Fibroblast of upper back skin (primary cell): ENCODE results near the gene NPRL2.
A peak's percentile ranks its signal among the peaks of the same experiment; 100 is the strongest.
"Not testable (repeated sequence)": the region's sequence is repeated elsewhere in the genome, so short reads cannot be mapped to it uniquely, and the experiment has no call there.

Experiments used
- DNase-seq: peaks from one replicate; pipeline ENCODE4 v3.0.0-alpha.2; 2013

NPRL2 gene

DNA sequence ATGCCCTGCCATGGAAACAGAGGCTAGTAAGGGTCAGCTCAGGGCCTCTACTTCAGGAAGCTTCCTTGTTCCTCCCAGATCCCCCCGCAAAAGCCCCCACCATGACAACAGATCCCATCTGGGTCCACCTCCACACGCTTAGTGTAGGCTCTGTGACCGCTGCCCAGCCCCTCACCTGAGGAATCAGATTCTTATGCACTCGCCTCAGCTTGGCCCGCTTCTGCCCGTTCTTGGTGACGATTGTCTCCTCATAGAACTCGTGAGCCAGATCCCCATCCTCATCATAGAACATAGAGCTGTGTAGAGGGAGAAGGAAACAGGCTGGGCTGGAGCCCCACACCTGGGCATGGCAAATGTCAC lies 24.4 kb downstream of the NPRL2 start:
- no peak for DNase-seq

DNA sequence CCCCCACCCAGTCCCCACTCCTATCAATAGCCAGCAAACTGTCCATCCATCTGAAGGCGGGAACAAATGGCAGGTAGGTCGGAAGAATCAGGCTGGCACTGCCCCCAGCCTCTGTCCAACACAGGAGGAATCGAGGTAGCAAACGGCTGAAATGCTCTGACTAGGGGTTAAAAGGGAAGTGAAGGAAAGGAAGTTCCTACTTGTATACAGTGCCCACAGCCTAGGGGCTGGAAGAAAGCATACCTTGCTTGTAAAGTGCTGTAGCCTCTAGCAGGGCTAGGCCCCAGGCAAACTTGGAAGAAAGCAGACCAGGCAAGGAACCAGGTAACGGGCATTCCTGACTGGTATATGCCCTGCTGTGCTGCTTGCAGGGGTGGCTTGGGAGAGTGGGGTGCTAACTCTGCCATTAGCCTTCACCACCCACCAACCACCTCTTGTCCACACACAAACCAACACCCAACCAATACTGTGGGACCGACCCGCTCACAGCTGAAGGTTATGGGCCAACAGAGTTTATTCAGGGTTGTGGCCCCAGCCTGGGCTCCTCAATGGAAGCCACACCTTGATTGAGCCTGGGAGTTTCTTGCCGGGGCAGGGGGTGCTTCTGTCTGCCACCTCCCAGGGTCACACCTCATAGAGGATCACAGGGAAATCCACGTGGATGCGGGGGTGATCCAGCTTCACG lies 24.9 kb downstream of the NPRL2 start:
- DNase-seq: no peak

DNA sequence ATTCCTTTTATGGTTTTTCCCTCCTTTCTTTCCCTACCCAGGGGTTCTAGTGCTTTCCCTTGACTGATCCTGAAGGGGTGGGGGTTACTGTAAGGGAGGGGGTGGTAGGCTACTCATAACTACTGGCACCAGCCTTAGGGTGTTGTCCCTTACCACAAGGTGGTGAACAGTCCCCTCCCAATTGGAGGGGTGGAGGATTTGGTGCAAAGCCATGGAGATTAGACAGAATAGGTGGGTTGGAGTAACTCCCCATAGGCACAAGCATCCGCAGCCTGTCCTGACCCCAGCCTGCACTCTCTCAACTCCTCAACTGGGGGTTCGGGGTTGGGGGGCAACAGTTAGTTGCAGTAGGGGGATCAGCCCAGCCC lies 25.5 kb downstream of the NPRL2 start:
- no peak for DNase-seq

DNA sequence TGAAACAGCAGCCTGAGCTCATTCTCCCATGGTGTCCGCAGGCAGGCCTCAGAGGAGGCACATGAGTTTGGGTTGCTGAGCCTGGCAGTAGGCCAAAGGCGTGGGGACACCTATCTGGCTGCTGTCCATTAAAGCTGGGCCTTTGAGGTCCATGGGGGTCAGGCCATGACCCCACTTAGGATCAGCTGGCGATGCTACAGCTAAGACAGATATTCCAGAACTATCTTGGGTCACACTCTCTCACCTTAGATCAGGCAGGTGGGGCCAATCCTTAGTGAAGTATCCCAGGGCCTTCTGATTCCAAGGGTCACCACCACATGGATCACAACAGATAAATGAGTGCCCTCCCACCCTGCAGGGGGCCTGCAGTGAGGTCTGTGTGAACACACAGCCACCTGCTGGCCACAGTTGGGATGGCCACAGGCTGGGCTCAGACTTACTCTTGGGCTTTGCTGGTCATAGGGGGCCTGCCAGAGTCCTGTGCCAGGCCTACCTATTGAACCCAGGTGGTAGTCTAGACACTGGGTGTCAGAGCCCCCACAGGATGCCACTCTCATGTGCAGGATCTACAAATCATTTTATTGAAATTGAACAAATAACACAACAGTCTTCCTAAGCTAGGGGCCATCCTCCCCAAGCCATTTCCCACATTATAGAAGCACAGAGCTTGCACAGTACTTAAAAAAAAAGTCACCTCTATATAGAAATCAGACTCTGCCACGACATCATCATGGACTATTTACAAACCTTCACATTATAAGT lies 26.0 kb downstream of the NPRL2 start:
- DNase-seq: peak; percentile 65

DNA sequence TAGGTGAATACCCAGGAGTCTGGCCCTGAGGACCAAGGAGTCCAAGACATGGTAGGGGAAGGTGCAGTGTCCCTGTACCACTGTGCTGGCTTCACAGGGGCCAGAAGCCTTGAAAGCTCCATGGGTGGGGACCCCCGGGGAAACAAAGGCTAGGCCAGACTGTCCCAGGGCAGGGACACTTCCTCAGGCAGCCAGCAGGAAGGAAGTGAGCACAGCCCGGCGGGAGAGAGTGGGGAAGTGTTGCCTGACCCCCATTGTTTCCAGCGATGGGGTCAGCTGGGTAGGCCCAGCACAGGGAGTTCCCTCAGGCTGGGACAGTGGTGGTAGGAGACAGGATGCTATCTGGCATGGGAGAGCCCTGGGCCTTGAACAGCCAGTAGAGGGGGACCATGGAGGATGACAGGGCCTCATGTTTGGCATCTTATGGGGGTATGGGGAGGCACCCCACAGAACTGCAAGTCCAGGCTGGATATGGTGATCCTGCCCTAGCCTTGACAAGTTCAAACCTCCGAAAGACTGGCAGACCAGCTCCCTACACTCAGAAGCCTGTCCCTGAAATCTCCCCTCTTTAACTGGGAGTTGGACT lies 26.9 kb downstream of the NPRL2 start:
- DNase-seq: no peak

DNA sequence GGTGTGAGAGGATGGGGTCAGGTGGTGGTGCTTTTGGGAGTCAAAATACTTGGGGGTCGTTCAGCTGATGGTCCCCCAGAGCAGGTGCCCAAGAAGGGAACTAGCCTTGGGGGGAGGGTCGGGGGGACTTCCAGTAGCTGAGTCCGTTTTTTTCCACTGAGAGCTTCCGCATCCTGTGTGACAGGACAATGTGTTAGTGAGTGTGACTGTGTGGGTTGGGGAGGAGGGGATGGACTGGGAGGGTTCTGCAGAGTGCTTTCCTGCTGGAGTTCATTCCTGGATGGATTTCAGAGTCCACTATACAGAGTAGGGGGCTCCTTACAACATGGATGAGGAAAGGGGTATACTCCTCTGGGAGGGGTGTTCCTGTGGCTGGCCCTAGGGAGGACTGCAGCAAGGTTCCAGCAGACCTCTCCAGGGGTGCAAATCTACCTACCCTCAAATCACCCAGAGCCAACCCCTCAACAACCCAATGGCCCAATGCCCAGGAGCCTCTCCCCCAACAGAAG lies 27.4 kb downstream of the NPRL2 start:
- DNase-seq: no peak

DNA sequence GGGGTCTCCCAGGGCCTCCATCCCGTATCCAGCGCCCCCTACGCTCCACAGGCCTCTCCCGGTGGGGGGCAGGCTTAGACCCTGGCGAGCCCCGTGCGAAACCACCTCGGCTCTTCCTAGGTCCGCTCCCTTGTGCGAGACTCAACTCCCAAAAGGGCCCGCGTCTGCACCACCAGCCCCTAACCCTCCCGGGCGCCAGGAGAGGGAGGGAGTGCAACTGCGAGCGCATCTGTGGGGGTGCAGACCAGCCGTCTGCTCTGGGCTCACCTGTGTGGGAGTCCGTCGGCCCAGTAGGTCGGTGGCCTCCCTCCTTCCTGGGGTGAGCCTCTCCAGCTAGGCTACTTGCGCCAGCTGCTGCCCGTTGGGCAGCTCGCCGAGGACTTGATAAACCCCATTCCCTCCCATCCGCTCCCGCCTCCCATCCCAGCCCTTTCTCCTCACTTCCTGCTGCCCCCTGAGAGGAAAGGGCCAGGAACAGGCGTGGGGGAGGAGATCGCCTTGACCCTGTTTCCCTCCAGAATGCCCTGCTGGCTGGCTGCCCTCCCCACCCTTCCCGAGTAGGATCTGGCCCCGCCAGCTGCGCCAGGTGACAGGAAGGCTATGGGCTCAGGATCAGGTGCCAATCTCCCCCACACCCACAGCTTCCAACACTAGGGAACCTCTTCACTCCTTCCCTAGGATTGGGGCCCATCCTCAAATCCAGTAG lies 28.0 kb downstream of the NPRL2 start, which contains the start of gene HYAL2:
HYAL2 (minus strand) TSS at position 360 of the 706 bp plus-strand sequence. CDS start 2,256 bp downstream, outside the sequence.
- no peak for DNase-seq

DNA sequence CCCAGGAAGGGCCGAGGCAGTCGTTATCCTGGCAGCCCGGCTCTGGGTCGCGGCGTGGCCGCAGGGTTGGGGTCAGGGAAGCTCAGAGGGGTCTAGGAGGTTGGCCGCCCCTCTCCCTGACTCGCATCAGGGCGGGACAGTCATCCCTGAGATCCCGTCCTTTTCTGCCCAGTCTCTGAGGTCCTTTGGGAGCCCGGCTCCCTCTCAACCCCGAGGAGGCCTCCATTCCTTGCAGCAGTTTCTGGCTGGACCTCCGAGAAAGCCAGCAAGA lies 28.5 kb downstream of the NPRL2 start:
- no peak for DNase-seq

DNA sequence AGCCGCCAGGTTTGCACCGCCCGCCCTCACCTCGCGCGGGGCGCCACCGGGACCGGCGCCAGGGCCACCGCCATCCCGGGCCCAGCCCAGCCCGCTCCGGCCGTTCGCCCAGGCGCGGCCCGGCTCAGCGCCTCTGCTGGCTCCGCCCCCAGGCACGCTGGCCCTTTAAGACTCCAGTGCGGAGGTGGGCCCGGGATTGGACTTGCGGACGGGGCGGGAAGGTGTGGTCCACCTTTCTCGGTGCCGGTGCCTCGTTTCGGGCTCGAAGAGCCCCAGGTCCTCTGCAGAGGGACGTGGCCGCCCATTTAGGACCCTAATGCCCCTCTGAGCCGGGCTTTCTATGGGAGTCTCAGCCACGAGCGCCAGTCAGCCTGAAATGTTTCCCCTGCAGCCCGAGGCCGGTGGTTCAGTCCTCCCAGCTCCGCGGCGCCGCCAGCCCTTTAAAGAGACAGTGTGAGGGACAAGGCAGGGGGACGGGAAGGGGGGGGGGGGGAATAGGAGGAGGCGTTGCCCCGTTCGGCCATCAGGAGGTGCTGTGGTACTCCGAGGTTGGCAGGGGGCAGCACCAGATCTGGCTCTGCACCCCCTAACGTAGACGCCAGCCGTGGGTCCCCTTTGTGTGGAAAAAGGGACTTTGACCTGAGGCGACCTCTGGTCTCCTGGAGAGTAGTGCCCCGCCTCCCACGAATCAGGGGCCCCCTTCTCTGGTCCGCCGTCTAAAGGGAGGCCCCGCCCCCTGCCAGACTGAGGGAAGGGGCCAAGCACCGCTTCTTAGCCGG lies 29.1 kb downstream of the NPRL2 start:
- DNase-seq: peak; percentile 88

DNA sequence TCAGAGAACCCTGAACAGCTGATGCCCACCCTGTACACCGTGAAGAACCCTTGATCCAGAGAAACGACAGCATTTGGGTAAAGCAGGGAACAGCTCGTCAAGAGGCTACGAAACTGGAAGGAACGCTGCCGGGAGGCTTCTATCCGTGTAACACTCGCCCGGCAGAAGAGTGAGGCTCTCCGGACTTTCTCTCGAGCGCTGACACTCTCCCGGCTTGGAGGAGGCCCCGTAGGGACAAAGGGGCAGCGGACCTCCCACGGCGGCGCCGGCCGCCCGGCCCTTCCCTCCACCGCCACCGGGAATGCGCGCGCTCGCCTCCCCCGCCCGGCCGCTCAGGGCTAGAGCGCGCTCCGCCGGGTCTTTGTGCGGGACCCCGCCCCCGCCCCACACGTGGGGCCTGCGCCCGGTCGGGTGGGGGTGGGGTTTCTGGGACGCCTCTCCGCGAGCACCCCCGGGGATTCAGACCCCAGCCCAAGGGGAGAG lies 29.7 kb downstream of the NPRL2 start:
- peak; percentile 66 for DNase-seq

DNA sequence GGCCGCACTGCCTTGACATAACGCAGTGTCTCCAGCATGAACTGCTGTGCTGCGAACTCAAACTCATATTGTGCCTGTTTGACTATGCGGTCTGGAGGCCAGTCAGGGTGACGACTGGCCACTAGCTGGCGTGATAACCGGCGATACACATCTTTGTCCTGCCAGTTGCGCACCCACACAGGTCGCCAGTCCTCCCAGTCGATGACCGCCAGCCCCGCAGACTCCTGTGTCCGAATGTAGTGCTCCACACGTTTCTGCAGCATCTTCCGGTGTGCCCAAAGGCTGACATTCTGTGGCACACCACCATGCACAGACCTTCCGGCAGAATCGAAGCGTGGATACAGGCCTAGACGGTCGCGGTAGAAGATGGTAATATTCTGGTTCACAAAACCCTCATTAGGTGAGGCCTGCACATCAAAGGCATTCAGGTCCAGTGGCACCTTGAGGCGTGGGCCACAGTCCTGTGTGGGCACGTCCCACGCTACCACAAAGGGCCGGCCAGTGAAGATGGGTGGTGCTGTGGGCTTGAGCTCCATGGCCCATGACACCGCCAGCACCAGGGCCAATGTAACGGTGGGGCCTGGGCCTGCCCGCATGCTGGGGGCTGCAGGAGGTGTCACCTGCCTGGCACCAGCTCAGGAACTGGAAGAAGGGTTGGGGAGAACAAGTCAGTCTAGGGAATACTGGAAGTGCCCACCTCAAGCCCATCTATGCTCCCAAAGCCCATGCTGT lies 30.5 kb downstream of the NPRL2 start:
- no peak for DNase-seq

DNA sequence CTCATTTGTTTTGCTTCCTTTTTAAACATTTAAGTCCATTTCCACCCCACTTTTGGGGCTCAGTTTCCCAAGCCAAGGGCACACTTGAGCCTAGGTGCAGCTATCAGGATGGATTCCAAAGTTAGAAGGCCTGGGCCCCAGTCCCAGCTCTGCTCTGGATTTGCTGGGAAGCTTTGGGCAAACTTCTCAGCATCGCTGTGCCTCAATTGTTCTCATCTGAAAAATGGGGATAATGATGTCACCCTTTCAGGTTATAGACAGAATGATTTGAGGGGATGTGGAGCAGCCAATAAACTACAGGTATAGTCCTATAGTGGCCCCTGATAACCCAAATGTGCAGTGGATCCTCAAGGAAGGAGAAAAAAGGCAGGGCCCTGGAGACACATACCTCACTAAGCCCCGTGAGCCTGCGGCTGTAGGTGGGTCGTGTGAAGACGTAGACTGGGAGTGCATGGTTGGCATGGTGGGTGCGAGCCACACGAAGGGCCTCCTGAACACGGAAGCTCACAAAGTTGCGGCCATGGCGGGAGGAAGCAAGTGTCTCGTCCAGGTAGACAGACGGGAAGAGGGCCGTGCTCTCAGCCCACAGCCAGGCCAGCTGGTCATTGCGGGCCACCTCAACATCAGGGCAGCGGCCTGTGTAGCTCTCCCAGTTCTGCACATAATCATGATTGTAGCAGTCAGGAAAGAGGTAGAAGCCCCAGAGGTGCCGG lies 31.2 kb downstream of the NPRL2 start:
- no peak for DNase-seq

DNA sequence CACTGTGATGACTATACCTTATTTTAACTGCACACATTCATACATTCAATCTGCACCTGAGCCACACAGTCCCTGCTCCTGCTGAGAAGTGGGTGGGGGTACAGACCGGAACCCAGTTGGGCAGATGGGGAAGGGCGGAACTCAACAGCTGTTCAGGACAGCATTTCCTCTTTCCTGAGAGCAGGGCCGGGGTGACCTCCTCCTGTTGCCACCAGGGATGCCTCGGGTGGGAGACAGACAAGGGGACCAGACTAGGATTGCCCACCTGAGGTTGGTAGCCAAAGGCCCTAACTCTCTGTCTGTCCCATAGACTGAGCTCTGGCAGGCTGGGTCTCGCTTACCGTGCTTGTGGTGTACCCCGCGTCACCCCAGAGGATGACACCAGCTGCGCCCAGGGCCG lies 32.0 kb downstream of the NPRL2 start:
- no peak for DNase-seq

DNA sequence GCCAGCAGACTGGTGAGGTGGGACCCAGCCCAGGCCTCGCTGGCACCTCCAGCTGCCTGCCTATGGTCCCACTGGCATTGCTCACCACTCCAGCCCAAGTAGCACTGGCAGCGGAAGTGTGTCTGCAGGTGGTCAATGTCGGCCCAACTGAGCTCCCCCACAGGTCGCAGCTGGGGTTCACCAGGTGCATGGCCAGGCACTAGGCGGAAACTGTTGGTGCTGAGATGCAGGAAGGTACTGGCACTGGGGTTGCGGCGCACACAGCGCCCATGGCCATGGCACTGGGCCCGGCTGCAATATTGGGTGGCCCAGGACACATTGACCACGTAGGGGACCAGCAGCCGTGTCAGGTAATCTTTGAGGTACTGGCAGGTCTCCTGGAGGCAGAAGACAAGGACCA lies 32.4 kb downstream of the NPRL2 start:
- no peak for DNase-seq

DNA sequence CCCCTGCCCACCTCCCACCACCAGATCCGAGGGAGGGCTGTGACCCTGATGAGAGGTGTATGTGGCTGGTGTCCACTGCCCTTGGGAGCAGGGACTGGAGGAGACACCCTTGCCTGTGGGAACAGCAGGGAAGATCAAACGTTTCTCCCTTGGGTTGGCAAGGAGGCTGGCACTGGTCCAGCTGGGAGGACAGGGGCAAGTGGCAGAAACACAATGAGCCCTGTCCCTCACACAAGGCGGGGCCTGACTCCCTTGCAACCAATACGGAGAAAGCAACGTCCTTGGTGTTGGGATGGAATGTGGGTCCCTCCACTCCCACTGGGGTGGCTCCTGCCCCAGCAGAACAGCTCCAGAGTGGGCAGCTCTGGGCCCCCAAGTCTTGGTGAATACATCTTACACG lies 33.3 kb downstream of the NPRL2 start:
- DNase-seq: no peak

DNA sequence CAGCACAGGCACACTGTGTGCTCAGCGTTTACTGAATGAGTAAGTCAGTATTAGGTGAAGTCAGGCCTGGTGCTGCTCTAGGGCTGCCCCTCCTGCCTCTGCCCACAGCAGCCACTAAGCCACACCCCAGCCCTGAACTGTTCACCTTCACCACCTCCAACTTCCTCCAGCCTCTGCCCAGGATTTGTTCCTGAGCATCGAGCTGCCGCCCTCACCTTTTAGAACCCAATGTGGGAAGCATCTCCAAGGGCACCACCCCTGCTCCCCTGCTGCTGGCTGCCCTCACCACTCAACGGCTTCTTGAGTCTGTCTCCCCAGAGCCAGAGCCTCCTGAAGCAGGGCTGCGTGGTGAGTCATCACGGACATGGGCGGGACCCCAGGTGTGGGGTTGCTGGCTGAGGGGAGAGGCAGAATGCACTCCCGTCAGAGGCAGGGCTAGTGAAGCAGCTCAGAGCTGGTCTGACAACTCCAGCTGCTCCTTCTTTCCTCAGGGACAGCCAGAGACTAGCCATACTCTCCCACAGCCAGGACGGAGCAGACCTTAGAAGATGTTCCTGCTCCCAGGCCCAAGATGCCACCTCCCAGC lies 33.8 kb downstream of the NPRL2 start:
- DNase-seq: no peak

DNA sequence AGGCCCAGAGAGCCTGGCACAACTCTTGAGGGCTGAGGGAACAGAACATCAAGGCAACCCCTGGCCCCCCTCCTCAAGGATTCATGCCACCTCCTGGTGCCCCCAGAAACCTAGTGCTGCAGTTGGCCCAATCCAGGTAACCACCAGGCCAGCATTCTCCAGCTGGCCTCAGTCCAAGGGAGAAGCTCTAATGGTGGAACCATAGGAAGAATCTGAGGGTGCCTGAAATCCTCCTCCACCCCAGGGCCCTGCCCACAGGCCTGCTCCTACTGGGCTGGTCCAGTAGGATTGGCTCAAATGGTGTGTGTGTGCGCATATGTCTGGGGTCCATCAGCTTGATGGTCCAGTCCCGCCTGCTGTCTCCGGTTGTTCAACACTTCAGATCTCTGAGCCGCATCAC lies 35.8 kb downstream of the NPRL2 start:
- no peak for DNase-seq

DNA sequence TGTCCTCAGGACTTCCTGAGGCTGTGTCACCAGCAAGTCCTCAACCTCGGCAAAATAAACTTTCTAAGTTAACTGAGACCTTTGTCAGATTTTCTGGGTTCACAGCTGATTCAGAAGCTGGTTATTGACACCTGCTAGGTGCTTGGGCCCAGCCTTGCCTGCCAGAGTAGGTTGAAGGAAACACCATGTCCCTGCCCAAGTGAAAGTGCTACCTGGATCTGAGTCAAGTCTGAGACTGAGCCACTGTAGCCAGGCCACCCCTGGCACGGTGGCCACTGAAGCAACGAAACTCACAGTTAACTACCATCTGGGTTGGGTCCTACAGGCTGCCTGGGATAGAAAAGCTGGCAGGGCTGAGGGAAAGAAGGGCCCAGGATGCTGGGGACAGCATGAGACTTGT lies 36.2 kb downstream of the NPRL2 start:
- no peak for DNase-seq

DNA sequence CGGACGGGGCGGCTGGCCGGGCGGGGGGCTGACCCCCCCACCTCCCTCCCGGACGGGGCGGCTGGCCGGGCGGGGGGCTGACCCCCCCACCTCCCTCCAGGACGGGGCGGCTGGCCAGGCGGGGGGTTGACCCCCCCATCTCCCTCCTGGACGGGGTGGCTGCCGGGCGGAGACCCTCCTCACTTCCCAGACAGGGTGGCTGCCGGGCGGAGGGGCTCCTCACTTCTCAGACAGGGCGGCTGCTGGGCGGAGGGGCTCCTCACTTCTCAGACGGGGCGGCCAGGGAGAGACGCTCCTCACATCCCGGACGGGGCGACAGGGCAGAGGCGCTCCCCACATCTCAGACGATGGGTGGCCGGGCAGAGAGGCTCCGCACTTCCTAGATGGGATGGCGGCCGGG lies 38.5 kb downstream of the NPRL2 start:
- DNase-seq: not testable (repeated sequence)

DNA sequence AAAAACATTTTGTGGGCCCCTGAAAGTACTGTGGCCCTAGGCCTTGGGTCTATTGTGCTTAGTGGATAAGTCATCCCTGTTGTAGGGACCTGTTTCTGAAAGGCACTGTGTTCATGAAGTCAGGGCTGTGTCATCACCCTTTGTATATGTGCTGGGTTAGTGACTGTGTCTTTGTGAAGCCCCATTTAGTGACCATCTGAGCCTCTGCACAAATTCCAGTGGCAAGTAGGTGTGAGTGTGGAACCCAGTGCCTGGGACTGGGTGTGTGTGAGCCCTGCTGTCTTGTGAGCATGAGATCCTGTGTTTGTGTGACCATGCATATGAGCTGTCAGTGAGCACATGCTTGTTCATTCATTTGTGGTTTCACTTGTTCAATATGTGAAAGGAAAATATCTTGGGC lies 46.0 kb downstream of the NPRL2 start:
- no peak for DNase-seq
